HUES6 (cell line): Measurements from ENCODE around the gene SYNJ1.

Experiments
- H3K27ac ChIP-seq: 2 replicates; pipeline ENCODE4 v1.7.0; 2013; ENCODE audit warnings: low read depth, mild to moderate bottlenecking, low read length, inconsistent platforms
- H3K27me3 ChIP-seq: 2 replicates; pipeline ENCODE4 v1.6.1; 2013; ENCODE audit warnings: low read length; ENCODE audit not compliant: control insufficient read depth, insufficient read depth
- H3K36me3 ChIP-seq: 2 replicates; pipeline ENCODE4 v1.6.1; 2013; ENCODE audit warnings: low read length; ENCODE audit not compliant: control insufficient read depth, insufficient read depth
- H3K4me1 ChIP-seq: 2 replicates; pipeline ENCODE4 v1.6.1; 2013; ENCODE audit warnings: low read length; ENCODE audit not compliant: control insufficient read depth, insufficient read depth
- H3K4me3 ChIP-seq: 2 replicates; pipeline ENCODE4 v1.5.1; 2013; ENCODE audit warnings: low read depth, low read length
- H3K9ac ChIP-seq: one replicate; pipeline ENCODE4 v1.6.1; 2013; ENCODE audit warnings: mild to moderate bottlenecking, low read length
- H3K9me3 ChIP-seq: 2 replicates; pipeline ENCODE4 v1.6.1; 2013; ENCODE audit warnings: low read depth, low read length; ENCODE audit not compliant: control insufficient read depth, insufficient read depth

Gene SYNJ1

GRCh38 chr21:32735524-32735923, 7.7 kb upstream of the SYNJ1 start:
- H3K4me3 ChIP-seq, result no peak overlapping the region; the same call in 1 of the 2 replicates
- H3K27me3 ChIP-seq, result no peaks in the 10 kb centered on the region
- H3K36me3 ChIP-seq, result peaks cover 63% of the 10 kb centered on the region
- no peak overlapping the region for H3K9ac ChIP-seq
- H3K9me3 ChIP-seq, result no peaks in the 10 kb centered on the region
- H3K4me1 ChIP-seq, result peaks cover 9% of the 10 kb centered on the region; the same call in 1 of the 2 replicates
- H3K27ac ChIP-seq, result no peak overlapping the region

DNA sequence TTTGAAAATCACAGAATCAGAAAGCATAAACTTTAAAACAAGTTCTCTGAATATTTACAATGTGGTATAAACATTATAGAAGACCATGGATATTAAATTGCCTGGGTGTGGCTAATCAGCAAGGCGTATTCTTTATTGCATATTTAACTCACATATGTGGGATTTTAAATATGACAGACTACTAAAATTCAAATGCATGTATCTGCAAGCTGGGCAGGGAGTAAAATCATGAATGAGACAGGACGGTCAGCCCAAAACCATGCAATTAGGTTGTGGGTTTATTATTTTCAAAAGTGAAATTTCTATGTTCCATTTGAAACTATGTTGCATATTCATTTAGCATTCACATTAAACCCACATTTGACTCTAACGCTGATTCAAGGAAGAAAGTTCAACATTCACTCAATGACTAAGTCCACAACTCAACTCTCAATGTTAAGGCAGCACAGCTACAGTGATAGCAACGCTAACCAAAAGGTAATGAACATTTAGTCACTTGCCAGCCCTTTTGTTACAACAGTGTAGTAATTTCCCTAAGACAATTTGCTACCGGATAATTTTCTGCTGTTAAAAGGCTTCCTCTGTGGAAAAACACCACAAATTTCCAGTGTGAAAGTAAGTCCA, 6.3 kb upstream of the SYNJ1 start:
- Histone ChIP-seq H3K27ac (no peak overlapping the region), H3K27me3 (no peaks in the 10 kb centered on the region), H3K9ac (no peak overlapping the region), H3K4me3 (no peak overlapping the region), H3K36me3 (peaks cover 50% of the 10 kb centered on the region), H3K4me1 (peaks cover 9% of the 10 kb centered on the region; the same call in 1 of the 2 replicates), H3K9me3 (no peaks in the 10 kb centered on the region)

DNA sequence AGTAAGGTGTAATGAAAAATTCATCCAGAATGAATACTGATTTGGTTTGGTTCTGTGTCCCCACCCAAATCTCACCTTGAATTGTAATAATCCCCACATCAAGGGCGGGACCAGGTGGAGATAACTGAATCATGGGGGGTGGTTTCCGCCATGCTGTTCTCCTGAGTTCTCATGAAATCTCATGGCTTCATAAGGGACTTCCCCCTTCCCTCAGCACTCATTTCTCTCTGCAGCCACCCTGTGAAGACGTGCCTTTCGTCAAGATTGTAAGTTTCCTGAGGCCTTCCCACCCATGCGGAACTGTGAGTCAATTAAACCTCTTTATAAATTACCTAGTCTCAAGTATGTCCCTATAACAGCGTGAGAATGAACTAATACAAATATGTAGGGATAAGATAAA, 5.5 kb upstream of the SYNJ1 start:
- H3K9ac ChIP-seq, result no peak overlapping the region
- H3K9me3 ChIP-seq, result no peaks in the 10 kb centered on the region
- H3K36me3 ChIP-seq, result peaks cover 44% of the 10 kb centered on the region
- peaks cover 12% of the 10 kb centered on the region for H3K4me1 ChIP-seq
- H3K27ac ChIP-seq, result no peak overlapping the region
- no peak overlapping the region for H3K4me3 ChIP-seq
- no peaks in the 10 kb centered on the region for H3K27me3 ChIP-seq

- no peaks in the 10 kb centered on the region for H3K27me3 ChIP-seq
- H3K36me3 ChIP-seq, result peaks cover 38% of the 10 kb centered on the region
- H3K9ac ChIP-seq, result no peak overlapping the region
- no peak overlapping the region for H3K27ac ChIP-seq
- H3K9me3 ChIP-seq, result no peaks in the 10 kb centered on the region
- peaks cover 12% of the 10 kb centered on the region for H3K4me1 ChIP-seq
- no peak overlapping the region for H3K4me3 ChIP-seq
Measured at GRCh38 chr21:32732544-32732943, 4.7 kb upstream of the SYNJ1 start.

GRCh38 chr21:32728848-32729247, 1.0 kb upstream of the SYNJ1 start:
- Histone ChIP-seq H3K9ac (no peak overlapping the region), H3K9me3 (no peaks in the 10 kb centered on the region), H3K27ac (no peak overlapping the region), H3K27me3 (no peaks in the 10 kb centered on the region), H3K4me1 (peaks cover 3% of the 10 kb centered on the region; the same call in 1 of the 2 replicates), H3K4me3 (peak overlapping the region; percentile 95), H3K36me3 (peaks cover 12% of the 10 kb centered on the region)

DNA sequence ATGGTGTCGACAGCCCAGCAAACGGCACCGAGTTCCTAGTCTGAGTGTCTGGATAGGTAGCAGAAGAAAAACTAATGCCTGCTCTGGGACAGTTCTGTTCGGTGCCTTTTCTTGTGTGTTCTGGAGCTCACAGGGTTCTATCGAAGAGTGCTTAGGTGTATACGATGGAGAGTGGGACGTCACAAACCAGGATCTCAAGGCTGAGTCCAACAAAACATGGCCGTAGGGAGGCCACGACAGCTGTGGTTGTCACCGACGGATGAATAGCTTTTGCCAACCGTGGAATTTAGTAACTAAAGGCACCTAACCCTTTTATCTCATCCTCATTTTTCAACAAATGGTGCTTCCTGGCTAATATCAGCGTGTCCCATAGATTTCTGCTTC, 635 bp upstream of the SYNJ1 start:
- H3K27me3 ChIP-seq, result no peaks in the 10 kb centered on the region
- peaks cover 9% of the 10 kb centered on the region for H3K36me3 ChIP-seq
- H3K4me1 ChIP-seq, result peaks cover 3% of the 10 kb centered on the region; the same call in 1 of the 2 replicates
- no peaks in the 10 kb centered on the region for H3K9me3 ChIP-seq
- peak overlapping the region; percentile 34 for H3K9ac ChIP-seq
- peak overlapping the region; percentile 95 for H3K4me3 ChIP-seq
- no peak overlapping the region for H3K27ac ChIP-seq

DNA sequence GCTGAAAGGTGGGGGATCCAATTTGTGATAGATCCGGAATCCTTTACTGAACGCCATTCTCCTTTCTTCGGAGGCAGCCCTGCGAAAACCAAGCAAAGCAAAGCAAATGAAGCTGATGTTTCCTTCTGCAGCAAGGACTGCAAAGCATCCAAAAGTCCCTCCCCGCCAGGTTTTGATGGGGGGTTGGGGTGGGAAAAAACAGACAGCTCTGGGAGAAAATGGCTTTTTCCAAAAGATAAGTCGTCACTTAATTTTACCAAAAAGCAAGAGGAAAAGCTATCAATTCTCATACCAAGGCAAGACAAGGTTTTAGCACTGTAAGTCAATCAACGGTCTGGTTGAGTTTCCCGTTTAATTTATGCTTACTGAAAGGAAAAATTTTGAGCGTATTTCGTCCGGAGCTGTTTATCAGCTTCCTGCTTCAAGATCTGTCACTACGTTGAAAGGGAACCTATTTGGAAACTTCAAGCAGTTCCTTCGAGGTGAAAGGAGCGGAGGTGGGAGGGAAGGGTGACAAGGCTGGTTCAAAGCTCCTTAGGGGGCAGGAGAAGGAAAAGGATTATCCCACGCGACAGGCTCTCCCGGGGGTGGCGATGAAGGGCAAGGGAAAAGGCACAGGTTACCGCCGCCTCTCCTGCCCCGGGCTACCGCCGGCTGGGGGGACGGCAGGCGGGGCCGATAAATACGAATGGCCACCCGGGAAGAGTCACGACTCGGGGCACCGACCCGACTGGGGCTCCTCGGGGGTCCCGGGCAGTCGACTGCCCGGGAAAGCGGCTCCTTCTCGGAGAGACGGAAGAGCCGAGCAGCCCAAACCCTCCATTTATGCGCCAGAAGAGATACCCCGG, 750 bp downstream of the SYNJ1 start:
- H3K4me1 ChIP-seq, result peaks cover 3% of the 10 kb centered on the region; the same call in 1 of the 2 replicates
- no peaks in the 10 kb centered on the region for H3K9me3 ChIP-seq
- no peak overlapping the region for H3K27ac ChIP-seq
- H3K27me3 ChIP-seq, result no peaks in the 10 kb centered on the region
- no peaks in the 10 kb centered on the region for H3K36me3 ChIP-seq
- peak overlapping the region; percentile 59 for H3K9ac ChIP-seq
- H3K4me3 ChIP-seq, result peak overlapping the region; percentile 95

DNA sequence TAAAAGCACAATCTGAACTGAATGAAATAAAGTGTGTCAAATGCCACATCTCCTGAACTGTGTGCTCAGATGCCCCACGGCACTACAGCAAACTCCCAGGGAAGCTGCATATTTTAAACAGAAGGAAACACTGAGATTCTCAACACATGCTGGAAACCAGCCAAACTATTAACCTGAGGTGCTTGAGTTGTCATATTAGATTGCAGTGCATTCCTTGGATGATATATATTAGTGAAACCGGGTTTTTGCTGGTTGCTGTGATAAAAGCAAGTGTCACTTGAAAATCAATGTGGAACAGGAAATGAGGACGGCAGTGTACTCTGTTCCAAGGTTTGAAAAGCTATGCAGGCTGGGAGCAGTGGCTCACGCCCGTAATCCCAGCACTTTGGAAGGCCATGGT, 8.7 kb downstream of the SYNJ1 start:
- no peaks in the 10 kb centered on the region for H3K36me3 ChIP-seq
- no peak overlapping the region for H3K9ac ChIP-seq
- no peaks in the 10 kb centered on the region; the same call in 1 of the 2 replicates for H3K9me3 ChIP-seq
- H3K4me1 ChIP-seq, result no peaks in the 10 kb centered on the region
- H3K27ac ChIP-seq, result no peak overlapping the region
- no peaks in the 10 kb centered on the region for H3K27me3 ChIP-seq
- no peak overlapping the region for H3K4me3 ChIP-seq

DNA sequence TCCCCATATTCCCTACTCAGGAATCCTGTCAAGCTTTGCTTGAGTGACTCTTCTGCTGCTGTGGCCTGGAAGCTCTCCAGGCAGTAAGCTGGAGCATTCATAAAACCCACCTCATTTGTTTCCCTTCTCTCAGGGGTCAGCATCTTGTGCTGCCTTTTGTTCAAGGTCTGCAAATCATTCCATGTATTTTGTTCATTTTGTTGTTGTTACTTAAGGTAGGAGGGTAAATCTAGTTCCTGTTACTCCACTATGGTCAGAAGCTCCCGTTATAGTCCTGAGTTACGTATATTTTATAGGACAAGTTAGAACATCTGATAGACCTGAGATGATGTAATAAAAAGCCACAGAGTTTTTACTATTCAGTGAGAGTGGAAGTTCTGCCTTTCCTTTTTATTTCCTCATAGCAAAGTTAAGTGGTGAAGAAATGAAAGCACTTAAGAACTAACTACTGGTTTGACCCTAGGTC, 9.9 kb downstream of the SYNJ1 start:
- Histone ChIP-seq H3K4me3 (no peak overlapping the region), H3K4me1 (no peaks in the 10 kb centered on the region), H3K9ac (no peak overlapping the region), H3K27ac (no peak overlapping the region), H3K36me3 (no peaks in the 10 kb centered on the region), H3K9me3 (no peaks in the 10 kb centered on the region; the same call in 1 of the 2 replicates), H3K27me3 (no peaks in the 10 kb centered on the region)

DNA sequence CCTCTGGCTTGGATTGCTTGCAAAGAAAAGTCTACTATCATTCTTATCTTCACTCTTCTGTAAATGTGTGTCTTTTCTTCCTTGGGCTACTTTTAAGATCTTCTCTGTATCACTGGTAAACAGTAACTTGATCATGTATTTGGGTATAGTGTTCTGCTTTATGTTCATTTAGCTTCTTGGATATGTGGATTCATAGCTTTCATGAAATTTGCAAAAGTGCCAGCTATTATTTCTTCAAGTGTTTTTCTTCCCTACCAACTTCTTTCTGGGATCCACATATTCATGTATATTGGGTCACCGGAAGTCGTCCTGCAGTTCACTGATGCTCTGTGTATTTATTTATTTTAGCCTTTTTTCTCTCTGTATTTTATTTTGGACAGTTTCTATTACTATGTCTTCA, 11.3 kb downstream of the SYNJ1 start:
- Histone ChIP-seq H3K9me3 (no peaks in the 10 kb centered on the region; the same call in 1 of the 2 replicates), H3K9ac (no peak overlapping the region), H3K27me3 (no peaks in the 10 kb centered on the region), H3K4me3 (no peak overlapping the region), H3K4me1 (no peaks in the 10 kb centered on the region), H3K27ac (no peak overlapping the region), H3K36me3 (no peaks in the 10 kb centered on the region)

GRCh38 chr21:32713726-32714125, 14.1 kb downstream of the SYNJ1 start:
- Histone ChIP-seq H3K4me3 (no peak overlapping the region), H3K9ac (no peak overlapping the region), H3K27me3 (no peaks in the 10 kb centered on the region), H3K9me3 (no peaks in the 10 kb centered on the region; the same call in 1 of the 2 replicates), H3K4me1 (peaks cover 5% of the 10 kb centered on the region; the same call in 1 of the 2 replicates), H3K36me3 (no peaks in the 10 kb centered on the region), H3K27ac (no peak overlapping the region)
